ENCODE results near the gene IRAK2.

- TF ChIP-seq CTCF (IDR thresholded peaks at IDR 0.05), result no peak
- TF ChIP-seq POLR2A (IDR thresholded peaks at IDR 0.05), result no peak
Measured at GRCh38 chr3:10206166-10206511, 41.4 kb downstream of the IRAK2 start.

All from lower leg skin (tissue), 3 donors.